Measurements from ENCODE around the gene C2CD5.

C2CD5 gene

GRCh38 chr12:22414742-22415141, 129.6 kb downstream of the C2CD5 start:
- TF ChIP-seq, protein P1, sequence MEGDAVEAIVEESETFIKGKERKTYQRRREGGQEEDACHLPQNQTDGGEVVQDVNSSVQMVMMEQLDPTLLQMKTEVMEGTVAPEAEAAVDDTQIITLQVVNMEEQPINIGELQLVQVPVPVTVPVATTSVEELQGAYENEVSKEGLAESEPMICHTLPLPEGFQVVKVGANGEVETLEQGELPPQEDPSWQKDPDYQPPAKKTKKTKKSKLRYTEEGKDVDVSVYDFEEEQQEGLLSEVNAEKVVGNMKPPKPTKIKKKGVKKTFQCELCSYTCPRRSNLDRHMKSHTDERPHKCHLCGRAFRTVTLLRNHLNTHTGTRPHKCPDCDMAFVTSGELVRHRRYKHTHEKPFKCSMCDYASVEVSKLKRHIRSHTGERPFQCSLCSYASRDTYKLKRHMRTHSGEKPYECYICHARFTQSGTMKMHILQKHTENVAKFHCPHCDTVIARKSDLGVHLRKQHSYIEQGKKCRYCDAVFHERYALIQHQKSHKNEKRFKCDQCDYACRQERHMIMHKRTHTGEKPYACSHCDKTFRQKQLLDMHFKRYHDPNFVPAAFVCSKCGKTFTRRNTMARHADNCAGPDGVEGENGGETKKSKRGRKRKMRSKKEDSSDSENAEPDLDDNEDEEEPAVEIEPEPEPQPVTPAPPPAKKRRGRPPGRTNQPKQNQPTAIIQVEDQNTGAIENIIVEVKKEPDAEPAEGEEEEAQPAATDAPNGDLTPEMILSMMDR (IDR thresholded peaks at IDR 0.05; ENCODE audit: borderline replicate concordance, insufficient read depth, low read depth, low read length) = no peak
- H3K4me3 ChIP-seq (ENCODE audit: low read depth, low read length) = no peak overlapping the region

DNA sequence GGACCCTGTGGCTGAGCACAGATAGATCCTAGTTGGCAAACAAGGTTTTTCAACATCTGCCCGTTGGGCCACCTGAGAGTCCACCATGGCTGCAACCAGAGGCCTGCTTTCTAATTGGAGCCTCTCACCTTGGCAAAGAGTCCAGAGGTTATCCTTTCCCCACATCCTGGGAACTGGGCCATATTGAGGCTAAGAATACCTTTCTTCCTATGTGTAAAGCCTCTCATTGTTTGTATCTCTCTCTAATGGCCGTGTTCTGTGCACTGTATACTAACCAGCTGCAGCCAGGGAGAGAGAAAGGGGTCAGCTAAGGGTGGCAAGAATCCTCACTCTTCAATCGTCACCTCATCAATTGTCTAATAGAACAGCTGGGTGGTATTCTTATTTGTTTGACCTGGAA, 130.8 kb downstream of the C2CD5 start:
- TF ChIP-seq, protein P1 (IDR thresholded peaks at IDR 0.05; ENCODE audit: borderline replicate concordance, insufficient read depth, low read depth, low read length) = no peak

GRCh38 chr12:22412581-22412980, 131.8 kb downstream of the C2CD5 start:
- no peak overlapping the region for H3K4me3 ChIP-seq (ENCODE audit: low read depth, low read length)
- TF ChIP-seq, protein P1 (IDR thresholded peaks at IDR 0.05; ENCODE audit: borderline replicate concordance, insufficient read depth, low read depth, low read length) = no peak

More for the DNA sequence above, 130.8 kb downstream of the C2CD5 start:
- no peak overlapping the region for H3K4me3 ChIP-seq (ENCODE audit: low read depth, low read length)

GRCh38 chr12:22410486-22410885, 133.9 kb downstream of the C2CD5 start:
- TF ChIP-seq, protein P1 (IDR thresholded peaks at IDR 0.05; ENCODE audit: borderline replicate concordance, insufficient read depth, low read depth, low read length) = no peak
- H3K4me3 ChIP-seq (ENCODE audit: low read depth, low read length) = no peak overlapping the region

DNA sequence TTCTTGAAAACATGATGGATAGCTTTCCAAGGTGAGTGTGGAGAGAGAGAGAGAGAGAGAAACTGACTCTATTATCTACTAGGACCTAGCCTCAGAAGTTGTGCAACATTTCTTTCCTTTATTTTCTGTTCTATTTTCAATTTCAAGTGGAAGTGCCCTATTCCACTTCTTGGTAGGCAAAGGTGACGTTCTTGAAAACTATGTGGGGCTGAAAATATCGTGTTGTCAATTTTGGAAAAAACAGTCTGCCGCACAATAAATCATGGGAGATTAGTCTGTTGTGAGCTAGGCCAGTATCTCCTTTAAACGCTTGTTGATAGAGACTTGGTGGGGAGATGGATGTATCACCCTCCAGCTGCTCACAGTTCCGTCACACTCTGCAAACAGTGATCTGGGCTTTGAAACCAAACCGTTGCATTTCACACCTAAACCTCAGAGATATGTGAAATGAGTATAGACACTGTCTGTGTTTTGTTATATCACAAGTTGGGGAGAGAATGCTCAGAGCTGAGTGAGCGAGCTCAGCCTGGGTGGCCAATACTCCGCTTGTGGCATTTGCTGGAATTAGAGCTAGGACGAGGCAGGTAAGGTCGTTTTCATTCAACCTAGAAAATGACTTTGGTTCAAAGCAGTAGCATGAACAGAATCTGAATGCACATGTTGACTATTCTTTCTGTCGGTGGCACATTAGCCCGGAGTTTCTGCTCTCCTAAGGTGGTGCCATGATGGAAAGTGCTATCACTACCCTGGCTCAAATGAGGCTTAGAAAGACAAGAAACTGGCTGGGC, 134.8 kb downstream of the C2CD5 start:
- no peak overlapping the region for H3K4me3 ChIP-seq (ENCODE audit: low read depth, low read length)
- TF ChIP-seq, protein P1 (IDR thresholded peaks at IDR 0.05; ENCODE audit: borderline replicate concordance, insufficient read depth, low read depth, low read length) = no peak

DNA sequence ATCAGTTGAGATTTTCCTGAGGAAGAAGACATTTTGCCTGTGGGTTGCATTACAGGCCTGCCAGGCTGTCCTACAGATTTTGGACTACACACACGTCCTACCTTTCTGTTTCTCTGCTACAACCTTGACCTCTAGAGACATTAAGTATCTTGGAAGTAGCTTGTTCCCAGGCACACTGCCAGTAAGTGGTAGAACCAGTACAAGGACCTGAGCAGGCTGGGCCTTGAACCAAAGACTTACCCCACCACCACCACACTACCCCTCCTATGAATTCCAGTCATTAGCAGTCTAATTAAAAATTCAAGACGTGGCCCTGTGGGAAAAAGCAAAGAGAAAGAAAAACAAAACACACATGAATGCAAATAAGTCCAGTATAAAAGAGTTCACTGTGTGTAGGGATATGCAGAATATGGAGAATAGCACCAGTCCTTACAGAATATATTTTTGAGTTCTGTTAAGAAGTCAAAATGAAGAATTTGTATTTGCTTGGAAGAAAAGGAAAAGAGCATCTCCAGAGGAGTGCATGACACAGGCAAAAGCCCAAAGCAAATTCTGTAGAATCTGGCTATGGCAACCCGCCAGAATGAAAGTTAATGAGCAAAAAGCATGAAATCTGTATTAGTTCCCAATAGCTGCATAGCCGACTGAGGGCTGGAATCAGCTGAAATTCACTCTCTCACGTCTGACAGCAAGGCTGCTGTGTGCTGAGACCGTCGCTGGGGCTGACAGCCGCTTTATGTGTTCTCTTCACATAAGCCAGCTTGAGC, 135.5 kb downstream of the C2CD5 start:
- H3K4me3 ChIP-seq (ENCODE audit: low read depth, low read length) = no peak overlapping the region
- TF ChIP-seq, protein P1 (IDR thresholded peaks at IDR 0.05; ENCODE audit: borderline replicate concordance, insufficient read depth, low read depth, low read length) = no peak

All from GM12875 (cell line).